Duodenal mucosa (tissue), 2 donors: ENCODE results near the gene CDH13.
"Not testable (repeated sequence)": the region's sequence is repeated elsewhere in the genome, so short reads cannot be mapped to it uniquely, and the experiment has no call there.

Experiments
- H3K27ac ChIP-seq: one replicate; pipeline ENCODE4 v1.7.0; 2013; ENCODE audit warnings: low read depth, low read length
- H3K27me3 ChIP-seq, 2 donors: one replicate each; pipeline ENCODE4 v1.7.0; 2013; ENCODE audit warnings: low read length in 2 of 2, control low read depth in 1 of 2; ENCODE audit not compliant: insufficient read depth in 2 of 2, control insufficient read depth in 1 of 2
- H3K36me3 ChIP-seq, 2 donors: one replicate each; pipeline ENCODE4 v1.7.0; 2013; ENCODE audit warnings: low read length in 2 of 2, control low read depth in 1 of 2; ENCODE audit not compliant: insufficient read depth in 2 of 2, control insufficient read depth in 1 of 2
- H3K4me1 ChIP-seq, 2 donors: one replicate each; pipeline ENCODE4 v1.7.0; 2013; ENCODE audit warnings: low read length in 2 of 2, control low read depth in 1 of 2; ENCODE audit not compliant: insufficient read depth in 2 of 2, control insufficient read depth in 1 of 2
- H3K4me3 ChIP-seq, 2 donors: one replicate each; pipeline ENCODE4 v1.7.0; 2013; ENCODE audit warnings: low read length in 2 of 2, low read depth in 1 of 2
- H3K9ac ChIP-seq, 2 donors: one replicate each; pipeline ENCODE4 v1.7.0; 2013; ENCODE audit warnings: low read length in 2 of 2, low read depth in 1 of 2
- H3K9me3 ChIP-seq, 2 donors: one replicate each; pipeline ENCODE4 v1.7.0; 2013; ENCODE audit warnings: low read length in 2 of 2, control low read depth in 1 of 2; ENCODE audit not compliant: control insufficient read depth in 1 of 2

Gene CDH13

DNA sequence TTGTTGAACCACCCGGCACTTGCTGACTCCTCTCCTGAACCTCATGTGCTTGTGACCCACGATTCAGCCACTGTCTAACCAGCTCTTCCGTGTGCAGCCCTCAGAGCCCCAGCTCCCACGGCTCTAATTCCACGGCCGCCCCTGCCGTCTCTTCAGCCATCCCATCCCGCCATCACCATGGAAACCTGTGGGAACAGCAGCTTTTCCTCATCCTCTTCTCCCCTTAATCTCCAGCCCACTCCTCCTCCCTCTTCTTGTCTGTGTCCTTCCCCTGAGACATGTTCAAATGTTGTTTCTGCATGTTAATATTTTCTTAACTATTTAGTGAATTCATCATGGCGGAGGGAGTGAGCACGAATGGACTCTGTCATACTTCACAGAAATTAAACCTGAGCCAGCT, 285.2 kb downstream of the CDH13 start:
- H3K4me3 ChIP-seq = no peak overlapping the region
- H3K9me3 ChIP-seq = no peaks in the 10 kb centered on the region
- no peaks in the 10 kb centered on the region for H3K27me3 ChIP-seq
- no peaks in the 10 kb centered on the region for H3K4me1 ChIP-seq
- no peak overlapping the region for H3K9ac ChIP-seq
- H3K27ac ChIP-seq = no peak overlapping the region
- no peaks in the 10 kb centered on the region for H3K36me3 ChIP-seq

DNA sequence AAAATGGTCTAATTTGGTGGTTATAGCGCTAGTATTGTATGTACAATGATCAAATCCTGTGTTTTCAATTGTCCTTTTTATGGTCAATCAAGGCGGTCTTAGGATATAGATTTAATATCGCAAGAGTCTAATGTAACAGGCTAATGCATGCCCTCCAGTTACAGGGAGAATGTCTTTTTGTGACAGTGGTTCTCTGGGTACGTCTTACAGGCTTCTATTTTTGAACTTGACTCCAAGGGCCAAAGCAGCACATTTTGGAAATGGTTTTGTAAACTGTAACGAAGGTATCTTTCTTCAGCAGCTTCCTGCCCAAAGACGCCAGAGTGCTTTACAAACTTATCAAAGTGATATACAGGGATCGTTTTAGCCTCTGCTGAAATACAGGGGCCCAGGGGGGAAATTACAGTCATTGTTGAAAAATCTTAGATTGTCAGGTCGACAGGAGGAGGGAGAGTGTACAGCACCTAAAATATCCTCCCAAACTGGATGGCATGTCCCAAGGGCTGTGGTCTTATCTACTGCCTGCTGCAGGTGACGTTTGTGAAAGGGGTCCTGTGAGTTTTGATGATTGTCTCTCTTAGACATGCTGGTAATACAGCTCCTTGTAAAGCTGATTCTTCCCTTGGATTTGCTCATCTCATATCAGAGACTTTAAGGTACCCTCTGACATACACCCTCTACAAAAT, 288.5 kb downstream of the CDH13 start:
- Histone ChIP-seq H3K4me3 (no peak overlapping the region), H3K4me1 (no peaks in the 10 kb centered on the region), H3K27me3 (no peaks in the 10 kb centered on the region), H3K27ac (no peak overlapping the region), H3K9ac (no peak overlapping the region), H3K36me3 (no peaks in the 10 kb centered on the region), H3K9me3 (no peaks in the 10 kb centered on the region)

GRCh38 chr16:82917886-82918595, 291.3 kb downstream of the CDH13 start:
- no peaks in the 10 kb centered on the region for H3K4me1 ChIP-seq
- no peak overlapping the region for H3K9ac ChIP-seq
- H3K27me3 ChIP-seq = no peaks in the 10 kb centered on the region
- H3K36me3 ChIP-seq = no peaks in the 10 kb centered on the region
- no peak overlapping the region for H3K27ac ChIP-seq
- H3K4me3 ChIP-seq = no peak overlapping the region
- H3K9me3 ChIP-seq = peaks cover 0 to 2% of the 10 kb centered on the region in 2 donors

DNA sequence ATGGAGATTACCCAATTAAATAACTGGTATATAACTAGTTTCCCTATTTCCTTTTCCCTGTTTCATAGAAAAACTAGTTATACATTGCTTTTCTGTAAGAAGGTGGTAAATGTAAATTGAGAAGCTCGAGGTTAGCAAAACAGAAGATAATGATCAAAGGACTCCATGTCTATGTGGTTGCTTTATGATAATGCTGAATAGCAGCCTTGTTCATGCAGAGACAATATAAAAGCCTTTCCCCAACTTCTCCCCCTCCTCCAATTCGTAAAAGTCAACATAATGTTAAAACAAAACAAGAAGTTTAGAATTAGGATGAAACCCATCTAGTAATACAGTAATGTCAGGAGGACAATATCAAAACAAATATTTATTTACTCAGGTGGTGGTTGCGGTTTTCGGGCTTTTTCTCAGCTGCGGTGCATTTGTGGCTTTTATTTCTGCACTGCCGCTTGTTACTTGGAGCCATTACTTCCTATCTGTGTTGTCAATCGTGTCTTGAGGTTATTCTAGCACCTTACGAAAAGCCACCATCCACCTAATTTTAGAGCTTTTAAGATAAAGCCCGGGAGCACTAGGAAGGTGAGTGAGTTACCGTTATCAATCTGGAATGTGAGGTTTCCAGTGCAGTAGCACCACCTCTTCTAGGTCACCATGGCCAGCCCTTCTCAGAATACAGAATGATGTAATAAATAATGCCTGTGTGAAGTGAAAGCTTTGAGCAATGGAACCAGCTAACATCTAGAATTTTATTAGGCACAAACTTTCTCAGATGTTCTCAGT, 297.5 kb downstream of the CDH13 start:
- H3K36me3 ChIP-seq = no peaks in the 10 kb centered on the region
- no peak overlapping the region for H3K27ac ChIP-seq
- peaks cover 0 to 7% of the 10 kb centered on the region in 2 donors for H3K4me1 ChIP-seq
- peaks cover 0 to 2% of the 10 kb centered on the region in 2 donors for H3K9me3 ChIP-seq
- no peak overlapping the region for H3K4me3 ChIP-seq
- no peak overlapping the region for H3K9ac ChIP-seq
- H3K27me3 ChIP-seq = no peaks in the 10 kb centered on the region

- peaks cover 0 to 7% of the 10 kb centered on the region in 2 donors for H3K4me1 ChIP-seq
- no peak overlapping the region for H3K27ac ChIP-seq
- no peak overlapping the region for H3K4me3 ChIP-seq
- H3K27me3 ChIP-seq = no peaks in the 10 kb centered on the region
- no peak overlapping the region for H3K9ac ChIP-seq
- no peaks in the 10 kb centered on the region for H3K9me3 ChIP-seq
- H3K36me3 ChIP-seq = no peaks in the 10 kb centered on the region
Measured at GRCh38 chr16:82926500-82926899, 299.7 kb downstream of the CDH13 start.

DNA sequence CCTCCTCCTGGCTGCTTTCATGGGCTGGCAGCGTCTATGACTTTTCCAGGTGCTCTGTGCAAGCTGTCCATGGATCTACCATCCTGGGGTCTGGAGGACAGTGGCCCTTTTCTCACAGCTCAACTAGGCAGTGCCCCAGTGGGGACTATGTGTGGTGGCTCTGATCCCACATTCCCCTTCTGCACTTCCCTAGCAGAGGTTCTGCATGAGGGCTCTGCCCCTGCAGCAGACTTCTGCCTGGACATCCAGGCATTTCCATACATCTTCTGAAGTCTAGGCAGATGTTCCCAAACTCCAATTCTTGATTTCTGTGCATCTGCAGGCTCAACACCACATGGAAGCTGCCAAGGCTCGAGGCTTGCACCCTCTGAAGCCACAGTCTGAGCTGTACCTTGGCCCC, 307.2 kb downstream of the CDH13 start:
- H3K27me3 ChIP-seq, H3K9ac ChIP-seq, H3K27ac ChIP-seq, H3K9me3 ChIP-seq, H3K4me3 ChIP-seq, H3K36me3 ChIP-seq, H3K4me1 ChIP-seq: not testable (repeated sequence)

- no peak overlapping the region for H3K27ac ChIP-seq
- H3K9me3 ChIP-seq = peaks cover 2 to 4% of the 10 kb centered on the region in 2 donors
- no peaks in the 10 kb centered on the region for H3K36me3 ChIP-seq
- H3K27me3 ChIP-seq = no peaks in the 10 kb centered on the region
- H3K9ac ChIP-seq = no peak overlapping the region
- no peaks in the 10 kb centered on the region for H3K4me1 ChIP-seq
- H3K4me3 ChIP-seq = no peak overlapping the region
Measured at GRCh38 chr16:82935766-82936165, 309.0 kb downstream of the CDH13 start.

DNA sequence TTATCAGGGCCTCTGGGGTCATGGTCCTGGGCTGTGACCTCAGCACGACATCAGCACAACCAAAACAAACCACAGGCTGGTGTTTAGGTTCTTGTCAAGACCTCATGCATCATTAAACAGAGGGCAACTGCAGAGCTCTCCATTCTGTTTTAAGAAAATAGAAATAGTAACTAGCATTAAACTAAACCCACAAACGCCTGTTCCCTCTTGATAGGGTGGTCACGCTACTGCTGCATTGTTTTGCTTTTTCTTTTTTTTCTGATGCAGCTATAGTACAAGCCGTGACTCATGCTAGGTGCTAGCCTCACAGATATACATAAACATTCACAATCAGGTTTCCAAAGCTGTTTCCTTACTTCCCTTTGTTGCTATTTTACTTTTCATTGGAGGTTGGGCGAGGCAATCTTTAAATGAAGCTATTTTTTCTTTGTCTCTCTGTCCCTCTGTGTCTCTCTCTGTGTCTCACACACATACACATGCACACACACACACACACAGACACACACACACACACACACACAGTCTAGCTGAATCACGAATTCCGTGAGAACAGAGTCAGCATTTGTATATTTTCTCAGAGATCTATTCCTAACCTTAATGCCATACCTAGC, 310.3 kb downstream of the CDH13 start:
- no peak overlapping the region for H3K4me3 ChIP-seq
- H3K36me3 ChIP-seq = no peaks in the 10 kb centered on the region
- H3K9ac ChIP-seq = no peak overlapping the region
- peaks cover 2 to 4% of the 10 kb centered on the region in 2 donors for H3K9me3 ChIP-seq
- no peaks in the 10 kb centered on the region for H3K4me1 ChIP-seq
- no peaks in the 10 kb centered on the region for H3K27me3 ChIP-seq
- H3K27ac ChIP-seq = no peak overlapping the region

- Histone ChIP-seq H3K36me3 (no peaks in the 10 kb centered on the region), H3K27me3 (no peaks in the 10 kb centered on the region), H3K4me1 (no peaks in the 10 kb centered on the region), H3K27ac (no peak overlapping the region), H3K9me3 (peaks cover 2 to 4% of the 10 kb centered on the region in 2 donors), H3K4me3 (no peak overlapping the region), H3K9ac (no peak overlapping the region)
Measured at GRCh38 chr16:82937926-82938520, 311.3 kb downstream of the CDH13 start.
